HepG2 (cell line): Measurements from ENCODE around the gene MVB12A. TPM values are rescaled to one million over a fixed set of nuclear protein-coding genes. Genes with fewer than 3 reads are reported as not detected.

Source experiments
- ATF4 ChIP-seq, 2 experiments: fragments of 450-650 bp in 1 of 2; sonication (generic) in 1 of 2; formaldehyde crosslinking; IDR thresholded peaks; 2 replicates each; pipeline versions ENCODE4 v1.5.0 to v1.8.0; 2020 to 2022; ENCODE audit warnings: mild to moderate bottlenecking in 1 of 2, missing genetic modification reagents in 1 of 2
- EP300 ChIP-seq, 3 experiments: sonication (generic) in 1 of 3; formaldehyde crosslinking in 1 of 3; IDR thresholded peaks; 2 replicates each; pipeline versions ENCODE4 v1.5.1 to v1.6.1; 2011 to 2020; ENCODE audit warnings: low read depth in 2 of 3, low read length in 2 of 3, borderline replicate concordance in 1 of 3, improper control_type of control experiment in 1 of 3, mild to moderate bottlenecking in 1 of 3, missing genetic modification reagents in 1 of 3, moderate library complexity in 1 of 3
- ETV5 ChIP-seq: IDR thresholded peaks from 2 replicates; pipeline ENCODE4 v1.6.1; 2018; ENCODE audit warnings: missing biosample characterization, missing genetic modification reagents, inconsistent platforms, borderline replicate concordance
- EZH2 ChIP-seq: conservative IDR thresholded peaks from 2 replicates; pipeline ENCODE4 v1.6.1; 2012; ENCODE audit warnings: mild to moderate bottlenecking, low read depth, low read length, moderate library complexity
- FOXA3 ChIP-seq: IDR thresholded peaks from 2 replicates; pipeline ENCODE4 v1.6.1; 2016; ENCODE audit warnings: missing genetic modification reagents, missing compliant biosample characterization
- FOXK1 ChIP-seq: sonication (generic); formaldehyde crosslinking; IDR thresholded peaks from 2 replicates; pipeline ENCODE4 v1.4.0; 2020; ENCODE audit warnings: low read depth, missing genetic modification reagents, borderline replicate concordance
- KAT8 ChIP-seq: IDR thresholded peaks from 2 replicates; pipeline ENCODE4 v1.6.1; 2016; ENCODE audit warnings: missing genetic modification reagents, missing compliant biosample characterization
- MEF2D ChIP-seq: sonication (generic); formaldehyde crosslinking; IDR thresholded peaks from 2 replicates; pipeline ENCODE4 v1.5.1; 2020; ENCODE audit warnings: mild to moderate bottlenecking, missing genetic modification reagents
- NFATC3 ChIP-seq: sonication (generic); formaldehyde crosslinking; IDR thresholded peaks from 2 replicates; pipeline ENCODE4 v1.5.1; 2020; ENCODE audit warnings: mild to moderate bottlenecking, missing genetic modification reagents
- NR1H2 ChIP-seq: sonication (generic); formaldehyde crosslinking; IDR thresholded peaks from 2 replicates; pipeline ENCODE4 v1.8.1; 2022; ENCODE audit warnings: low read depth, missing genetic modification reagents, borderline replicate concordance
- PHB2 ChIP-seq: fragments of 450-650 bp; IDR thresholded peaks from 2 replicates; pipeline ENCODE4 v1.6.1; 2018; ENCODE audit not compliant: partially characterized antibody
- PRDM10 ChIP-seq: sonication (generic); formaldehyde crosslinking; IDR thresholded peaks from 2 replicates; pipeline ENCODE4 v1.4.0; 2020; ENCODE audit warnings: low read depth, missing genetic modification reagents
- SRY ChIP-seq: sonication (generic); formaldehyde crosslinking; IDR thresholded peaks from 2 replicates; pipeline ENCODE4 v1.8.0; 2022; ENCODE audit warnings: mild to moderate bottlenecking, missing genetic modification reagents
- TGIF2 ChIP-seq: IDR thresholded peaks from 2 replicates; pipeline ENCODE4 v1.6.1; 2016; ENCODE audit warnings: control low read depth, missing compliant biosample characterization
- ZBTB46 ChIP-seq: sonication (generic); formaldehyde crosslinking; IDR thresholded peaks from 2 replicates; pipeline ENCODE4 v1.4.0; 2020; ENCODE audit warnings: mild to moderate bottlenecking, missing genetic modification reagents, borderline replicate concordance
- ZNF33A ChIP-seq: sonication (generic); formaldehyde crosslinking; IDR thresholded peaks from 2 replicates; pipeline ENCODE4 v1.5.1; 2020; ENCODE audit warnings: missing genetic modification reagents, mild to moderate bottlenecking, moderate library complexity, borderline replicate concordance
- ZNF577 ChIP-seq: sonication (generic); formaldehyde crosslinking; IDR thresholded peaks from 2 replicates; pipeline ENCODE4 v1.4.0; 2020; ENCODE audit warnings: mild to moderate bottlenecking, low read depth, missing genetic modification reagents, borderline replicate concordance
- ZNF839 ChIP-seq: sonication (generic); formaldehyde crosslinking; IDR thresholded peaks from 2 replicates; pipeline ENCODE4 v1.4.0; 2020; ENCODE audit warnings: missing genetic modification reagents, mild to moderate bottlenecking, borderline replicate concordance
- polyA plus RNA-seq, 8 experiments: library from polyadenylated mRNA; depleted of rRNA in 3 of 8; stranded (reverse) in 7 of 8; unstranded in 1 of 8; fragments of >200 nt; fragmentation: Illumina TruSeq in 4 of 8; extraction: Trizol in 4 of 8; gene quantifications; 2 replicates each; pipeline versions ENCODE4 v1.2.1 to v1.2.3, GENCODE V29; 2011 to 2016; ENCODE audit warnings: low read depth in 4 of 8, missing spikeins in 1 of 8, mixed read lengths in 1 of 8; ENCODE audit not compliant: insufficient read depth in 1 of 8
- total RNA-seq, 5 experiments: library from RNA; depleted of rRNA; stranded (reverse); fragments of >200 nt; fragmentation: Illumina TruSeq; extraction: Trizol; gene quantifications; 2 replicates each; pipeline ENCODE4 v1.2.3, GENCODE V29; 2016; ENCODE audit warnings: low read depth in 1 of 5
- TF ChIP-seq, protein P1 (sequence below): IDR thresholded peaks from 2 replicates; pipeline ENCODE4 v1.6.1; 2018; ENCODE audit warnings: missing genetic modification reagents, mild to moderate bottlenecking, missing compliant biosample characterization
- TF ChIP-seq, protein P2 (sequence below): sonication (generic); formaldehyde crosslinking; IDR thresholded peaks from 2 replicates; pipeline ENCODE4 v1.5.1; 2020; ENCODE audit warnings: mild to moderate bottlenecking, missing genetic modification reagents, borderline replicate concordance

Gene MVB12A
- total and polyA plus RNA-seq, 2 of the 13 experiments (the other 11 are each of a cell fraction or from before 2014, with no cell fraction given), result 35.7 to 36.1 TPM

GRCh38 chr19:17390665-17391370, 29.0 kb upstream of the MVB12A start (continued):
- 0 out of 2 replicates have a peak, but pooled peaks have one; percentile 15 for TF ChIP-seq ETV5 (CRISPR knock-in tag)
- TF ChIP-seq ATF4 (CRISPR knock-in tag; IDR thresholded peaks at IDR 0.05), result no peak
- TF ChIP-seq PRDM10, result no peak
- TF ChIP-seq ZNF839 (CRISPR knock-in tag), result no peak
- TF ChIP-seq ZNF577 (CRISPR knock-in tag), result no peak
- TF ChIP-seq, protein P1, sequence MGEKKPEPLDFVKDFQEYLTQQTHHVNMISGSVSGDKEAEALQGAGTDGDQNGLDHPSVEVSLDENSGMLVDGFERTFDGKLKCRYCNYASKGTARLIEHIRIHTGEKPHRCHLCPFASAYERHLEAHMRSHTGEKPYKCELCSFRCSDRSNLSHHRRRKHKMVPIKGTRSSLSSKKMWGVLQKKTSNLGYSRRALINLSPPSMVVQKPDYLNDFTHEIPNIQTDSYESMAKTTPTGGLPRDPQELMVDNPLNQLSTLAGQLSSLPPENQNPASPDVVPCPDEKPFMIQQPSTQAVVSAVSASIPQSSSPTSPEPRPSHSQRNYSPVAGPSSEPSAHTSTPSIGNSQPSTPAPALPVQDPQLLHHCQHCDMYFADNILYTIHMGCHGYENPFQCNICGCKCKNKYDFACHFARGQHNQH (CRISPR knock-in tag), result no peak
- no peak for TF ChIP-seq KAT8 (CRISPR knock-in tag)
- TF ChIP-seq NR1H2 (CRISPR knock-in tag), result no peak
- TF ChIP-seq FOXA3 (CRISPR knock-in tag), result peak; percentile 15; the same call in 1 of the 2 replicates
- TF ChIP-seq ZBTB46 (CRISPR knock-in tag), result no peak
- TF ChIP-seq EP300 (IDR thresholded peaks at IDR 0.05; ENCODE audit: low read depth in 2 of 2, low read length in 2 of 2), result no peak
- TF ChIP-seq EP300 (CRISPR knock-in tag; IDR thresholded peaks at IDR 0.05; ENCODE audit: borderline replicate concordance), result no peak
- 0 out of 2 replicates have a peak, but pooled peaks have one; percentile 5 for TF ChIP-seq TGIF2 (CRISPR knock-in tag)
- TF ChIP-seq NFATC3 (CRISPR knock-in tag), result no peak
- TF ChIP-seq ZNF33A, result no peak
- no peak for TF ChIP-seq PHB2
- no peak for TF ChIP-seq EZH2
- TF ChIP-seq MEF2D, result no peak
- TF ChIP-seq FOXK1 (CRISPR knock-in tag), result no peak
- TF ChIP-seq, protein P2, sequence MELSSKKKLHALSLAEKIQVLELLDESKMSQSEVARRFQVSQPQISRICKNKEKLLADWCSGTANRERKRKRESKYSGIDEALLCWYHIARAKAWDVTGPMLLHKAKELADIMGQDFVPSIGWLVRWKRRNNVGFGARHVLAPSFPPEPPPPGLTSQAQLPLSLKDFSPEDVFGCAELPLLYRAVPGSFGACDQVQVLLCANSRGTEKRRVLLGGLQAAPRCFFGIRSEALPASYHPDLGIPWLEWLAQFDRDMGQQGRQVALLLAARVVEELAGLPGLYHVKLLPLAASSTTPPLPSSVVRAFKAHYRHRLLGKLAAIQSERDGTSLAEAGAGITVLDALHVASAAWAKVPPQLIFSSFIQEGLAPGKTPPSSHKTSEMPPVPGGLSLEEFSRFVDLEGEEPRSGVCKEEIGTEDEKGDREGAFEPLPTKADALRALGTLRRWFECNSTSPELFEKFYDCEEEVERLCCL (CRISPR knock-in tag), result no peak
- TF ChIP-seq SRY (CRISPR knock-in tag), result no peak
